SK-N-SH (cell line): ENCODE data around the gene MMP14. TPM values are rescaled to one million over a fixed set of nuclear protein-coding genes. Genes with fewer than 3 reads are reported as not detected.

Experiments
- CTCF ChIA-PET: fragments of 300-600, 350-600 bp; formaldehyde crosslinking; extraction: SDS; loops from one replicate; lab custom pipeline; 2021; lab: Yijun Ruan, JAX
- POLR2A ChIA-PET: fragments of 350-600 bp; sonication (Branson Sonifier 250); formaldehyde crosslinking; extraction: SDS; loops from one replicate; lab custom pipeline; 2020; ENCODE audit warnings: antibody characterized with exemption, inconsistent platforms; lab: Yijun Ruan, JAX
- DNase-seq: peaks from one replicate; pipeline ENCODE4 v3.0.0; 2012
- H2AFZ ChIP-seq: fragments of 200-600 bp; sonication (generic); 2 replicates; pipeline ENCODE4 v1.8.1; 2016; ENCODE audit warnings: antibody characterized with exemption, mild to moderate bottlenecking, low read depth
- H3F3A ChIP-seq: fragments of 200-600 bp; sonication (generic); replicated peaks from 2 replicates; pipeline ENCODE3; 2016; ENCODE audit warnings: antibody characterized with exemption, mild to moderate bottlenecking; ENCODE audit not compliant: insufficient read depth
- H3K27ac ChIP-seq, 2 experiments: fragments of 200-500 bp in 1 of 2; fragments of 200-600 bp in 1 of 2; sonication (Bioruptor generic) in 1 of 2; sonication (generic), shearing (Covaris generic) in 1 of 2; 2 replicates each; pipeline versions ENCODE4 v1.5.1 to v1.6.1; 2014 to 2016; ENCODE audit warnings: low read depth in 2 of 2, inconsistent platforms in 1 of 2, low read length in 1 of 2, mild to moderate bottlenecking in 1 of 2, mixed read lengths in 1 of 2
- H3K27me3 ChIP-seq: fragments of 200-600 bp; sonication (generic), shearing (Covaris generic); 2 replicates; pipeline ENCODE4 v1.6.1; 2016; ENCODE audit warnings: mixed run types; ENCODE audit not compliant: insufficient read depth
- H3K36me3 ChIP-seq, 2 experiments: fragments of 200-500 bp in 1 of 2; fragments of 200-600 bp in 1 of 2; sonication (Bioruptor generic) in 1 of 2; sonication (generic) in 1 of 2; replicated peaks in 1 of 2; 2 replicates each; pipeline versions ENCODE3 to v1.5.1; 2014 to 2016; ENCODE audit warnings: low read length in 1 of 2, mild to moderate bottlenecking in 1 of 2; ENCODE audit not compliant: insufficient read depth in 2 of 2, control insufficient read depth in 1 of 2
- H3K4me1 ChIP-seq, 2 experiments: fragments of 200-500 bp in 1 of 2; fragments of 200-600 bp in 1 of 2; sonication (Bioruptor generic) in 1 of 2; sonication (generic), shearing (Covaris generic) in 1 of 2; 2 replicates each; pipeline versions ENCODE4 v1.5.1 to v1.6.1; 2014 to 2016; ENCODE audit warnings: low read depth in 1 of 2, low read length in 1 of 2, mixed run types in 1 of 2; ENCODE audit not compliant: insufficient read depth in 2 of 2, control insufficient read depth in 1 of 2
- H3K4me2 ChIP-seq: fragments of 200-600 bp; sonication (generic), shearing (Covaris generic); 2 replicates; pipeline ENCODE4 v1.6.1; 2017; ENCODE audit warnings: mixed run types
- H3K4me3 ChIP-seq, 2 experiments: fragments of 200-500 bp in 1 of 2; fragments of 200-600 bp in 1 of 2; sonication (Bioruptor generic) in 1 of 2; sonication (generic), shearing (Covaris generic) in 1 of 2; 2 replicates each; pipeline versions ENCODE4 v1.5.1 to v1.8.1; 2014 to 2016; ENCODE audit warnings: low read depth in 2 of 2, inconsistent platforms in 1 of 2, low read length in 1 of 2, mild to moderate bottlenecking in 1 of 2, mixed read lengths in 1 of 2, moderate library complexity in 1 of 2
- H3K79me2 ChIP-seq: fragments of 200-600 bp; sonication (generic); 2 replicates; pipeline ENCODE4 v1.8.1; 2017; ENCODE audit warnings: mild to moderate bottlenecking; ENCODE audit not compliant: insufficient read depth
- H3K9ac ChIP-seq: fragments of 200-600 bp; sonication (generic); 2 replicates; pipeline ENCODE4 v1.6.1; 2017; ENCODE audit warnings: mixed run types
- H3K9me2 ChIP-seq: fragments of 200-600 bp; sonication (generic); 2 replicates; pipeline ENCODE4 v1.6.1; 2017; ENCODE audit warnings: mixed run types
- H3K9me3 ChIP-seq: fragments of 200-600 bp; sonication (generic); 2 replicates; pipeline ENCODE4 v1.6.1; 2017; ENCODE audit warnings: mixed run types, mild to moderate bottlenecking, moderate library complexity
- H4K20me1 ChIP-seq: fragments of 200-600 bp; sonication (generic); 2 replicates; pipeline ENCODE4 v1.6.1; 2017; ENCODE audit warnings: mild to moderate bottlenecking, mixed run types; ENCODE audit not compliant: insufficient read depth
- CTCF ChIP-seq: fragments of 200-600 bp; sonication (generic); IDR thresholded peaks from 2 replicates; pipeline ENCODE4 v1.6.1; 2017; ENCODE audit warnings: antibody characterized with exemption, mild to moderate bottlenecking, moderate library complexity
- GABPA ChIP-seq: IDR thresholded peaks from 2 replicates; pipeline ENCODE4 v1.4.0; 2012; ENCODE audit warnings: low read depth, mild to moderate bottlenecking
- JUND ChIP-seq: IDR thresholded peaks from 2 replicates; pipeline ENCODE4 v1.4.0; 2012
- MXI1 ChIP-seq: IDR thresholded peaks from 2 replicates; pipeline ENCODE4 v1.6.1; 2012; ENCODE audit warnings: mild to moderate bottlenecking, low read depth, low read length, improper control_type of control experiment
- NFIC ChIP-seq: IDR thresholded peaks from 2 replicates; pipeline ENCODE4 v1.4.0; 2012; ENCODE audit warnings: borderline replicate concordance
- SMC3 ChIP-seq: IDR thresholded peaks from 2 replicates; pipeline ENCODE4 v1.6.1; 2012; ENCODE audit warnings: low read depth, low read length, improper control_type of control experiment
- TAF1 ChIP-seq: IDR thresholded peaks from 2 replicates; pipeline ENCODE4 v1.6.1; 2012; ENCODE audit warnings: low read depth, mild to moderate bottlenecking, low read length, moderate library complexity, borderline replicate concordance
- TCF12 ChIP-seq: IDR thresholded peaks from 2 replicates; pipeline ENCODE4 v1.4.0; 2012
- USF2 ChIP-seq: fragments of 150-350 bp; IDR thresholded peaks from 2 replicates; pipeline ENCODE4 v1.6.1; 2017; ENCODE audit warnings: antibody characterized with exemption, low read length, low read depth, borderline replicate concordance
- WGBS: methylation state at CpG from one replicate; pipeline ENCODE4 v1.1.6; 2017; ENCODE audit warnings: low lambda C conversion rate; 5-methylcytosine and 5-hydroxymethylcytosine counted together
- polyA plus RNA-seq, 3 experiments: library from polyadenylated mRNA; depleted of rRNA; stranded (reverse); fragments of >200 nt; gene quantifications; 2 replicates each; pipeline ENCODE4 v1.2.3, GENCODE V29; 2012
- TF ChIP-seq, protein P1 (sequence below): IDR thresholded peaks from 2 replicates; pipeline ENCODE4 v1.4.0; 2012; ENCODE audit warnings: low read depth, borderline replicate concordance
- TF ChIP-seq, protein P2 (sequence below): IDR thresholded peaks from 2 replicates; pipeline ENCODE4 v1.6.1; 2012; ENCODE audit warnings: mild to moderate bottlenecking, low read depth, low read length, moderate library complexity
- TF ChIP-seq, protein P3 (sequence below): IDR thresholded peaks from 2 replicates; pipeline ENCODE4 v1.4.0; 2012; ENCODE audit warnings: low read depth, borderline replicate concordance

The MMP14 gene
- polyA plus RNA-seq, 1 of the 3 experiments (the other 2 are of a cell fraction), result 139 TPM

DNA sequence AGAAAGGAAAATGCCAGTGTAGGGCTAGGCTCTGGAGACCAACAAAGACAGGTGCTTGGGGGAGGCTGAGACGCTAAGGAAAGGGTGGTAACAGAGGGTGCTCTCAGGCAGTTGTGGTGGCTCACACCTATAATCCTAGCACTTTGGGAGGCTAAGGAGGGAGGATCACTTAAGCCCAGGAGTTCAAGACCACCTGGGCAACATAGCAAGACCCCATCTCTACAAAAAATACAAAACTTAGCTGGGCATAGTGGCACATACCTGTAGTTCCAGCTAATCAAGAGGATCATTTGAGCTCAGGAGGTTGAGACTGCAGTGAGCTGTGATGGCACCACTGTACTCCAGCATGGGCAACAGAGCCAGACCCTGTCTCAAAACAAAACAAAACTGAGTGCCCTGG lies 59.0 kb downstream of the MMP14 start (continued):
- TF ChIP-seq, protein P1, sequence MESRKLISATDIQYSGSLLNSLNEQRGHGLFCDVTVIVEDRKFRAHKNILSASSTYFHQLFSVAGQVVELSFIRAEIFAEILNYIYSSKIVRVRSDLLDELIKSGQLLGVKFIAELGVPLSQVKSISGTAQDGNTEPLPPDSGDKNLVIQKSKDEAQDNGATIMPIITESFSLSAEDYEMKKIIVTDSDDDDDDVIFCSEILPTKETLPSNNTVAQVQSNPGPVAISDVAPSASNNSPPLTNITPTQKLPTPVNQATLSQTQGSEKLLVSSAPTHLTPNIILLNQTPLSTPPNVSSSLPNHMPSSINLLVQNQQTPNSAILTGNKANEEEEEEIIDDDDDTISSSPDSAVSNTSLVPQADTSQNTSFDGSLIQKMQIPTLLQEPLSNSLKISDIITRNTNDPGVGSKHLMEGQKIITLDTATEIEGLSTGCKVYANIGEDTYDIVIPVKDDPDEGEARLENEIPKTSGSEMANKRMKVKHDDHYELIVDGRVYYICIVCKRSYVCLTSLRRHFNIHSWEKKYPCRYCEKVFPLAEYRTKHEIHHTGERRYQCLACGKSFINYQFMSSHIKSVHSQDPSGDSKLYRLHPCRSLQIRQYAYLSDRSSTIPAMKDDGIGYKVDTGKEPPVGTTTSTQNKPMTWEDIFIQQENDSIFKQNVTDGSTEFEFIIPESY, result no peak
- no peak for TF ChIP-seq CTCF
- TF ChIP-seq, protein P2, sequence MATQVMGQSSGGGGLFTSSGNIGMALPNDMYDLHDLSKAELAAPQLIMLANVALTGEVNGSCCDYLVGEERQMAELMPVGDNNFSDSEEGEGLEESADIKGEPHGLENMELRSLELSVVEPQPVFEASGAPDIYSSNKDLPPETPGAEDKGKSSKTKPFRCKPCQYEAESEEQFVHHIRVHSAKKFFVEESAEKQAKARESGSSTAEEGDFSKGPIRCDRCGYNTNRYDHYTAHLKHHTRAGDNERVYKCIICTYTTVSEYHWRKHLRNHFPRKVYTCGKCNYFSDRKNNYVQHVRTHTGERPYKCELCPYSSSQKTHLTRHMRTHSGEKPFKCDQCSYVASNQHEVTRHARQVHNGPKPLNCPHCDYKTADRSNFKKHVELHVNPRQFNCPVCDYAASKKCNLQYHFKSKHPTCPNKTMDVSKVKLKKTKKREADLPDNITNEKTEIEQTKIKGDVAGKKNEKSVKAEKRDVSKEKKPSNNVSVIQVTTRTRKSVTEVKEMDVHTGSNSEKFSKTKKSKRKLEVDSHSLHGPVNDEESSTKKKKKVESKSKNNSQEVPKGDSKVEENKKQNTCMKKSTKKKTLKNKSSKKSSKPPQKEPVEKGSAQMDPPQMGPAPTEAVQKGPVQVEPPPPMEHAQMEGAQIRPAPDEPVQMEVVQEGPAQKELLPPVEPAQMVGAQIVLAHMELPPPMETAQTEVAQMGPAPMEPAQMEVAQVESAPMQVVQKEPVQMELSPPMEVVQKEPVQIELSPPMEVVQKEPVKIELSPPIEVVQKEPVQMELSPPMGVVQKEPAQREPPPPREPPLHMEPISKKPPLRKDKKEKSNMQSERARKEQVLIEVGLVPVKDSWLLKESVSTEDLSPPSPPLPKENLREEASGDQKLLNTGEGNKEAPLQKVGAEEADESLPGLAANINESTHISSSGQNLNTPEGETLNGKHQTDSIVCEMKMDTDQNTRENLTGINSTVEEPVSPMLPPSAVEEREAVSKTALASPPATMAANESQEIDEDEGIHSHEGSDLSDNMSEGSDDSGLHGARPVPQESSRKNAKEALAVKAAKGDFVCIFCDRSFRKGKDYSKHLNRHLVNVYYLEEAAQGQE, result no peak
- TF ChIP-seq, all 33 proteins: peak for 0

DNA sequence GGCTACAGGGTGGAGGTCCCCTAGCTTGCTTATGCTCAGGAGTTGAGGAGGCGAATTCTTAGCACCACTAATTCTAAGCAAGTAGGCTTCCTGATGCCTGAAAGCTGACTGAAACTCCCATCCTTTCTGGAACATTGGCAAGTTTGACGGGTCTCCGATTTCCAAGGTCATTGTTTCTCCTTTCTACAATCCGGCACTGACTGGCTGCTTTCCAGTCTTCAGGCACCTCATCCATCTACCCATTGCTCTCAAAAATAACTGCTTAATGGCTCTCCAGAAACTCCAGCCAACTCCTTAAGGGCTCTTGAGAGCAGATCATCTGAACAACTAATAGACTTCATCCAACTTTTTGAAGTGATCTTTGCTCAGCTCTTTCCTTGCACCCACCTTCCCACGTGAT lies 60.0 kb downstream of the MMP14 start:
- Histone ChIP-seq H3F3A (peaks cover 15% of the 10 kb centered on the region), H3K9ac (no peak overlapping the region), H3K79me2 (no peaks in the 10 kb centered on the region), H3K4me1 (peaks cover 0 to 14% of the 10 kb centered on the region in 2 experiments; a peak in 3 of 4 replicates), H3K27ac (no peak overlapping the region), H3K9me2 (no peaks in the 10 kb centered on the region), H3K36me3 (peaks cover 0 to 14% of the 10 kb centered on the region in 2 experiments), H2AFZ (no peak overlapping the region), H3K9me3 (no peaks in the 10 kb centered on the region), H3K27me3 (no peaks in the 10 kb centered on the region), H3K4me3 (no peak overlapping the region), H3K4me2 (no peak overlapping the region), H4K20me1 (no peaks in the 10 kb centered on the region)
- 99% methylated on average over 5 of the region's 5 CpGs for WGBS
- TF ChIP-seq TCF12 (no peak), GABPA (no peak), MXI1 (no peak), NFIC (no peak), JUND (no peak), SMC3 (no peak), USF2 (no peak), TAF1 (no peak)
- TF ChIP-seq, protein P3, sequence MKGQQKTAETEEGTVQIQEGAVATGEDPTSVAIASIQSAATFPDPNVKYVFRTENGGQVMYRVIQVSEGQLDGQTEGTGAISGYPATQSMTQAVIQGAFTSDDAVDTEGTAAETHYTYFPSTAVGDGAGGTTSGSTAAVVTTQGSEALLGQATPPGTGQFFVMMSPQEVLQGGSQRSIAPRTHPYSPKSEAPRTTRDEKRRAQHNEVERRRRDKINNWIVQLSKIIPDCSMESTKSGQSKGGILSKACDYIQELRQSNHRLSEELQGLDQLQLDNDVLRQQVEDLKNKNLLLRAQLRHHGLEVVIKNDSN, result no peak
- TF ChIP-seq, protein P2, result no peak
- no peak for DNase-seq
- CTCF ChIA-PET, result interaction anchor here (0.7 to 3.0 kb wide), 7 partner anchors 10 to 326 kb away, joined by 3 to 25 read pairs (median 4); partner anchors contain the start of gene LRP10
- POLR2A ChIA-PET, result no interaction called here
